NCI-H2081 (cell line): ENCODE measurements around the gene TFEB.

Source experiments
- DNase-seq, 2 experiments: peaks; one replicate each; lab custom pipeline; 2025; lab: John Stamatoyannopoulos, UW

Gene TFEB

GRCh38 chr6:41722969-41723529 lies 12.4 kb downstream of the TFEB start:
- no peak for DNase-seq

- DNase-seq = no peak
Observed at GRCh38 chr6:41721414-41721813, 14.0 kb downstream of the TFEB start.

- no peak for DNase-seq
Observed at GRCh38 chr6:41720783-41721182, 14.6 kb downstream of the TFEB start.

GRCh38 chr6:41720262-41720620 lies 15.2 kb downstream of the TFEB start:
- no peak for DNase-seq

GRCh38 chr6:41719436-41720261 lies 15.8 kb downstream of the TFEB start:
- no peak for DNase-seq

- DNase-seq = no peak
Observed at GRCh38 chr6:41718828-41719227, 16.6 kb downstream of the TFEB start.

- no peak for DNase-seq
Observed at GRCh38 chr6:41717392-41717736, 18.0 kb downstream of the TFEB start.

GRCh38 chr6:41716516-41717391 lies 18.7 kb downstream of the TFEB start:
- DNase-seq = peak in 1 of 2 experiments; percentile 39

- no peak for DNase-seq
Observed at GRCh38 chr6:41715795-41716515, 19.5 kb downstream of the TFEB start.

- DNase-seq = no peak
Observed at GRCh38 chr6:41714556-41715273, 20.7 kb downstream of the TFEB start.

- DNase-seq = no peak
Observed at GRCh38 chr6:41713650-41714291, 21.6 kb downstream of the TFEB start.

- peak; percentile 10 to 62 for DNase-seq
Observed at GRCh38 chr6:41713159-41713649, 22.2 kb downstream of the TFEB start.

GRCh38 chr6:41712651-41713103 lies 22.7 kb downstream of the TFEB start:
- peak in 1 of 2 experiments; percentile 22 for DNase-seq

GRCh38 chr6:41711323-41712038 lies 23.9 kb downstream of the TFEB start:
- no peak for DNase-seq

GRCh38 chr6:41709375-41709774 lies 26.0 kb downstream of the TFEB start:
- no peak for DNase-seq

- no peak for DNase-seq
Observed at GRCh38 chr6:41708856-41709255, 26.6 kb downstream of the TFEB start.

GRCh38 chr6:41707565-41708200 lies 27.7 kb downstream of the TFEB start:
- DNase-seq = no peak

GRCh38 chr6:41706876-41707564 lies 28.4 kb downstream of the TFEB start:
- no peak for DNase-seq
